Muscle layer of colon (tissue), 2 donors: ENCODE data around the gene SAMD3.
"Not testable (repeated sequence)": the region's sequence is repeated elsewhere in the genome, so short reads cannot be mapped to it uniquely, and the experiment has no call there.

Experiments used
- H3K27ac ChIP-seq: one replicate; pipeline ENCODE4 v1.7.0; 2013; ENCODE audit warnings: low read depth, mild to moderate bottlenecking, low read length, moderate library complexity
- H3K27me3 ChIP-seq, 2 donors: one replicate each; pipeline ENCODE4 v1.7.0; 2013; ENCODE audit warnings: low read length in 2 of 2, mild to moderate bottlenecking in 2 of 2; ENCODE audit not compliant: insufficient read depth in 2 of 2, control insufficient read depth in 1 of 2
- H3K36me3 ChIP-seq: one replicate; pipeline ENCODE4 v1.7.0; 2013; ENCODE audit warnings: mild to moderate bottlenecking, low read length; ENCODE audit not compliant: insufficient read depth
- H3K4me1 ChIP-seq: one replicate; pipeline ENCODE4 v1.7.0; 2013; ENCODE audit warnings: mild to moderate bottlenecking, low read length; ENCODE audit not compliant: insufficient read depth
- H3K4me3 ChIP-seq, 2 donors: one replicate each; pipeline ENCODE4 v1.7.0; 2013; ENCODE audit warnings: low read length in 2 of 2, low read depth in 1 of 2, mild to moderate bottlenecking in 1 of 2, moderate library complexity in 1 of 2
- H3K9ac ChIP-seq: one replicate; pipeline ENCODE4 v1.7.0; 2013; ENCODE audit warnings: low read length
- H3K9me3 ChIP-seq: one replicate; pipeline ENCODE4 v1.7.0; 2013; ENCODE audit warnings: mild to moderate bottlenecking, low read length
- donor health status: abdominal sarcoma.
- donor health status: Adenocarcinoma of cecum.

SAMD3 gene

DNA sequence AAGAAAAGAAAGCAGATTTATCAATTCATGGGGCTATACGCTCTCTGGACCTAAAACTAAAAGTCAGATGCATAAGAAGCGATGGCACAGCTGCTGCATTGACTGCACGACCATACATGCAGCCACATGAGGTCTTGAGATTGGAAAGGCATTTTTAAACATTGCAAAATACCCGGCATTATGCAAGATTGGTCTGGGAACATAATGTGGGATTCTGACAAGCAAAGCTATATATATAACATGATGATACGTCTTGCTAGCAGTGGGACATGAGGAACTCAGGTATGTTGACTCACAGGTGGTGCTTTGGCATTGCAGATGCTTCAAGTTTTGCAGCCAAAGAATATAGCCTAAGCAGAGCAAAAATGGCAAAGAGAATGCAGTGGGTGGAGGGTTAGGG is 55.1 kb downstream of the SAMD3 start:
- no peaks in the 10 kb centered on the region for H3K36me3 ChIP-seq
- no peaks in the 10 kb centered on the region for H3K4me1 ChIP-seq
- H3K27me3 ChIP-seq: no peaks in the 10 kb centered on the region
- H3K9ac ChIP-seq: no peak overlapping the region
- no peak overlapping the region for H3K27ac ChIP-seq
- no peaks in the 10 kb centered on the region for H3K9me3 ChIP-seq
- H3K4me3 ChIP-seq: no peak overlapping the region

DNA sequence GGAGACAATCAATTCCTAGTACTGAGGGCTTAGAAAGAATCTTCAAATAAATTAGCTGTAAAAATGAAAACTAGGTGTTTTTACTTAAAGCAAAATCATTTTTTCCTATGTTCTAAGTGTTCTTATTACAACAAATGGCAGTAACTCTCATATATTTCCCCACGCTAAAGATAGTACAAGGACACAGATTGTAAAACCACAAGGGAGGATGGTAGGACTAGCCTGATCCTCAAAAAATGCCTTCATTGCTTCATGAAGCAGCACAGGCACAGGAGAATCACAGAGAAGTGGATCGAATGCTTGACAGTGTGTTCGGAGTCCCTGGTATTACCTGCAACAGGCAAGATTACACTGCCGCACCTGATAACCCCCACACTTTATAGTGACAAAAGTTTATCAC is 58.5 kb downstream of the SAMD3 start:
- Histone ChIP-seq H3K4me1 (peaks cover 4% of the 10 kb centered on the region), H3K36me3 (no peaks in the 10 kb centered on the region), H3K9me3 (no peaks in the 10 kb centered on the region), H3K27ac (no peak overlapping the region), H3K27me3 (no peaks in the 10 kb centered on the region), H3K9ac (no peak overlapping the region), H3K4me3 (no peak overlapping the region)

DNA sequence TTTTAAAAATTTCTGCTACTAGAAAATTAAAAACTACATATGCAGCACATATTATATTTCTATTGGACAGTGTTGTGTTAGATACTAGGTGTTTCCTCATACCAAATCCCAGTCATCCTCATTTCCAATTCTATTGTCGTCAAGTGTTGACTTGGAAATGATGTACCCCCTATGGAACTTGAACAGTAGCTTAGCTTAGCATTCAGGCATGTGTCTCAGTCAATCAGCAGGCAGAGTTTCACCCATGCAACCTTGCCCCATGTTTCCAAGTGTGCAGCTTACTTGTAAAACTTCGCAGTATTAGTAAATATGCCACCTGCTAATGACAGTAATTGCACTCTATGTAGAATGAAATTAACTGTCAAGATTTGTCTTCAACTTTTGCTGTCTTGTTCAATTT is 59.5 kb downstream of the SAMD3 start:
- H3K27ac ChIP-seq: no peak overlapping the region
- peaks cover 4% of the 10 kb centered on the region for H3K4me1 ChIP-seq
- H3K9ac ChIP-seq: no peak overlapping the region
- H3K36me3 ChIP-seq: no peaks in the 10 kb centered on the region
- no peak overlapping the region for H3K4me3 ChIP-seq
- H3K27me3 ChIP-seq: no peaks in the 10 kb centered on the region
- no peaks in the 10 kb centered on the region for H3K9me3 ChIP-seq

DNA sequence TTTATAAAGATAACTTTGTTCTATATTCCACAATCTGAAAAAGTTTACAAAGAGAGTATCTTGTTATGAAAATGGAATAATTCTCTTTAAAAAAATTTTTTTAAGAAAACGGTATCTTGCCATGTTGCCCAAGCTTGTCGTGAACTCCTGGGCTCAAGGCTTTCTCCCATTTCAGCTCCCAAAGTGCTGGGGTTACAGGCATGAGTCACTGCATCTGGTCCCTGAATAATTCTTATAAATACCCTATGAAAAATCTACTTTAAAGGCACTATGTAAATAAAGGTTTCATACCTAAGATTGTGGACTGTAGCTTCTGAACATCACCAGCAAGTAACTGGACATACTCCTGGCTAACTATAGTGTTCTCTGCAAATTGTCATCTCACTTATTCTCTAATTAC is 60.3 kb downstream of the SAMD3 start:
- no peaks in the 10 kb centered on the region for H3K27me3 ChIP-seq
- no peak overlapping the region for H3K4me3 ChIP-seq
- peaks cover 4% of the 10 kb centered on the region for H3K4me1 ChIP-seq
- no peaks in the 10 kb centered on the region for H3K9me3 ChIP-seq
- no peak overlapping the region for H3K9ac ChIP-seq
- H3K36me3 ChIP-seq: no peaks in the 10 kb centered on the region
- no peak overlapping the region for H3K27ac ChIP-seq

DNA sequence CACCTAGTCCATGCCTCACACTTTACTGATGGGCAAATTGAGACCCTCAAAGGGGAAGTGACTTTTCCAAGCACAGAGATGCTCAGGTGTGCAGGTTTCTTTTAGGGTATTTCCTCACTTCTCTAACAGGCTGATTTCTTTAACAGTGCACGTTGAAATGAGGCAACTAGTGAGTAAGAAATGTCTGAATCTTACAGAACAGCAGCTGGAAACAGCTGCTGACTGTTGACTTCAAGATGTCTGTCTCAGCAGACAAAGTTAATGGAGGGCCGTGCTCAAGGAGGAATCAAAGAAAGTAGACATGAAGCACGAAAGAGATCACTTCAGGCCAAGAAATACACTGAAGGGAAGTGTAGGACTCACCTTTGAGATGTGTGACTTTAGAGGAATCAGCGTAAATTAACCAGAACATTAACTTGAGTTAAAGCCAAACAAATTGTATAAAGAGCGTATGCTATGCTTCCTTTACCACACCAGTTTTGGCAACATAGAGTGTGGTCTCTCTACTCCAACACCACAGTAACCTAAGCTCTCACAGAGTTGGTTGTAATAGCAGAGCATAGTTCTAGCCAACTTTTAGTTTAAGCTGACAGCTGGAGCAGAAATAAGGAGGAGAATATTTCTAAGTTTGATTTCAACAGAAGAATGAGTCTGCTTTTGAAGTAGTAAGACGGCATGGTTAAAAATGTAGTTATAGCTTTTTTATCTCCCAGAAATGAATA is 60.9 kb downstream of the SAMD3 start:
- Histone ChIP-seq H3K9ac (no peak overlapping the region), H3K36me3 (no peaks in the 10 kb centered on the region), H3K27ac (no peak overlapping the region), H3K4me3 (no peak overlapping the region), H3K9me3 (no peaks in the 10 kb centered on the region), H3K4me1 (peaks cover 4% of the 10 kb centered on the region), H3K27me3 (no peaks in the 10 kb centered on the region)

DNA sequence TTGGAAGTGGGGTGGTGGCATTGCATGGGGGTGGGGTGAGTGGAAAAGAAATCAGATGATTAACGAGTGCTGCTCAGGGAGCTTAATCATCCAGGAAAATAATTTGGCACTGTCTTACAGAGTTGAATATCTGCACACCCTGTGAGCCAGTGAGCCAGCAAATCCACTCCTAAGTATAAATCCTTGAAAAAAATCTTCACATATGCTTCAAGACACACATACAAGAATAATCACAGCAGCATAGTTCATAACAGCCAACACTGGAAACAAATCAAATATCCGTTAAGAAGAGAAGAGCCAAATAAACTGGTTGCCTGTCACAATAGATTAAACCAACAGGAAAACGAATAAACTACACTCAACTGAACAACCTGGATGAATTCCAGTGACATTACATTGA is 62.8 kb downstream of the SAMD3 start:
- no peak overlapping the region for H3K27ac ChIP-seq
- no peaks in the 10 kb centered on the region for H3K36me3 ChIP-seq
- no peaks in the 10 kb centered on the region for H3K27me3 ChIP-seq
- H3K4me1 ChIP-seq: peaks cover 4% of the 10 kb centered on the region
- H3K4me3 ChIP-seq: no peak overlapping the region
- no peak overlapping the region for H3K9ac ChIP-seq
- H3K9me3 ChIP-seq: no peaks in the 10 kb centered on the region

DNA sequence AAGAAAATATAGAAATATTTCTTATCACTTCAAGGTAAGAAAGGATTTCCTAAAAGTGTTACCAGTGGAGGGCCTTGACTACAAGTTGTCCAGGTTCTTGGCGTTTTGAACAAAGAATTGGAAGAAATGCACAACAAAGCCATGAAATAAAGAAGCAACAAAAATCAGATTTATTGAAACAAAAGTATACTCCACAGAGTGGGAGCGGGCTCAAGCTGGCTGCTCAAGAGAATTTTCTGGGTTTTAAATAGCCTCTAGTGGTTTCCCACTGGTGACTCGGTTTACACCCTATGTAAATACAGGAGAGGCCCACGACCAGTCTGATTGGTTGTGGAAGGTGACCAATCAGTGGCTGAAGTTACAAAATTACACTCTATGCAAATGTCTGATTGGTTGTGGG is 64.2 kb downstream of the SAMD3 start:
- no peaks in the 10 kb centered on the region for H3K36me3 ChIP-seq
- H3K9ac ChIP-seq: no peak overlapping the region
- no peaks in the 10 kb centered on the region for H3K27me3 ChIP-seq
- no peaks in the 10 kb centered on the region for H3K9me3 ChIP-seq
- peaks cover 4% of the 10 kb centered on the region for H3K4me1 ChIP-seq
- no peak overlapping the region for H3K27ac ChIP-seq
- no peak overlapping the region for H3K4me3 ChIP-seq

DNA sequence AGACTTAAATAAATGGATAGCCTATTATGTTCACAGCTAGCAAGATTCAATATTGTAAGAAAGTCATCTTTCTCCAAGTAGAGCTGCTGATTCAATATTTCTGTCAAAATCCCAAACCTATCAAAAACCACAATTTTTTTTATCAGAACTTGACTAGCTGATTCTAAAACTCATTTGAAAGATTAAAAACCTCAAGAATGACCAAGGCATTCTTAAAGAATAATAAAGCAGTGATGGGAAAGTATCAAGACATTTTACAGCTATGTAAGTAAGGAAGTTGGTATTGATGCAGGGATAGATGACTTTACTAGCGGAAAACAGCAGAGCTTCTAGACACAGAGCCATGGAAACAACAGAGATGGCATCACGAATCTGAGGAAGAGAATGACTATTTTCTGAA is 64.7 kb downstream of the SAMD3 start:
- Histone ChIP-seq H3K4me1 (peaks cover 4% of the 10 kb centered on the region), H3K4me3 (no peak overlapping the region), H3K9ac (no peak overlapping the region), H3K27me3 (no peaks in the 10 kb centered on the region), H3K36me3 (no peaks in the 10 kb centered on the region), H3K27ac (no peak overlapping the region), H3K9me3 (no peaks in the 10 kb centered on the region)

DNA sequence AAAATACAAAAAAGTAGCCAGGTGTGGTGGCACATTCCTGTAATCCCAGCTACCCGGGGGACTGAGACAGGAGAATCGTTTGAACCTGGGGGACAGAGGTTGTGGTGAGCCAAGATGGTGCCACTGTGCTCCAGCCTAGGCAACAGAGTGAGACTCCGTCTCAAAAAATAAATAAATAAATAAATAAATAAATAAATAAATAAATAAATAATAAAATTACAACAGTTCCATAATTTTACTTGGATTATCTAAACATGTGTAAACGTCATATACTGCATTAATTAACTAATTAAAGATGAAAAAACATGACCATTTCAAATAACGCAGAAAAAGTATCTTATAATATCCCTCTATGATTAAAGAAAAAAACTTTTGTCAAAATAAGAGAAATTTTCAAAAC is 65.8 kb downstream of the SAMD3 start:
- Histone ChIP-seq H3K9ac (no peak overlapping the region), H3K4me3 (no peak overlapping the region), H3K36me3 (no peaks in the 10 kb centered on the region), H3K27me3 (no peaks in the 10 kb centered on the region), H3K27ac (no peak overlapping the region), H3K4me1 (peaks cover 4% of the 10 kb centered on the region), H3K9me3 (no peaks in the 10 kb centered on the region)

DNA sequence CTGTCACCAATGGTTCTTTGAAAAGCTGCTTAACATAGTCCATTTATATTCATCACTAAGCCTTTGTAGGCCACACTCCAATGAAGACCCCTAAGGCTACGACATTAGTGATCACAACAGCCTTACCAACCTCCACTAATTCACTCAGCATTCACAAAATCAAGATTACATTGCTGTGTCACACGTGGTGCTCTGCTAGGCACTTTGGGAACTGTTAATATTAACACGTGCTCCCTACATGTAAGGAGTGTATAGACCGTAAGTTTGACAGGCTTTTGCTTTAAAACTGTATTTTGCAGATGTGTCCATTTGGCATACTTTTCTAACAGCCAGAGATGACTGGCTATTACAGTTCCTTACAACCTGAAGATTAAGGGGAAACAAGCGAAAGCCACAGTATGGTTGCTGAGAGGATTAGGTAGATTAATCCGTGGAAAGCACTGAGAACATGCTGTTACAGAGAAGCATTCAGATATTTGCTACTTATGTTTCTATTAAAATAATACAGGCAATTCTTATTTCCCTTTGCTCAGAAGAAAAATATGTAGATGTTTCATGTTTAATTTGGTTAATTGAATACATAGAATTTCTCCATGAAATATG is 69.7 kb downstream of the SAMD3 start:
- no peak overlapping the region for H3K4me3 ChIP-seq
- H3K9me3 ChIP-seq: no peaks in the 10 kb centered on the region
- H3K27ac ChIP-seq: no peak overlapping the region
- no peak overlapping the region for H3K9ac ChIP-seq
- H3K36me3 ChIP-seq: no peaks in the 10 kb centered on the region
- H3K27me3 ChIP-seq: no peaks in the 10 kb centered on the region
- no peaks in the 10 kb centered on the region for H3K4me1 ChIP-seq

DNA sequence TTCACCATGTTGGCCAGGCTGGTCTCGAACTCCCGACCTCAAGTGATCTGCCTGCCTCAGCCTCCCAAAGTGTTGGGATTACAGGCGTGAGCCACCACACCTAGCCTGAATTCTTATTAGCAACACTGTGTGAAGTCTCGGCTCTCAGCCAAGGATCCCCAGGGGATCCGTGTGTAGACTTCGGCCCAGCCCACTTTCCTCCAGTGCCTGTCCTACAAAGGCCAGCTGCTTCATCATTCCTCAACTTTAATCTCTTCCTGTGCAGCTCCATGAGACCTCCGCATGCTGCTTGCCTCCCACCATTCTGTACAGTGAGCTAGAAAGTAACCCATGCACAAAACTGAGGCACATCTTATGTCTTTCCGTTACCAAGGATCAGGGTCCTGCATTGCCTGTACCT is 71.8 kb downstream of the SAMD3 start:
- no peaks in the 10 kb centered on the region for H3K36me3 ChIP-seq
- no peaks in the 10 kb centered on the region for H3K4me1 ChIP-seq
- no peak overlapping the region for H3K9ac ChIP-seq
- H3K27me3 ChIP-seq: no peaks in the 10 kb centered on the region
- H3K9me3 ChIP-seq: no peaks in the 10 kb centered on the region
- no peak overlapping the region for H3K4me3 ChIP-seq
- H3K27ac ChIP-seq: no peak overlapping the region

DNA sequence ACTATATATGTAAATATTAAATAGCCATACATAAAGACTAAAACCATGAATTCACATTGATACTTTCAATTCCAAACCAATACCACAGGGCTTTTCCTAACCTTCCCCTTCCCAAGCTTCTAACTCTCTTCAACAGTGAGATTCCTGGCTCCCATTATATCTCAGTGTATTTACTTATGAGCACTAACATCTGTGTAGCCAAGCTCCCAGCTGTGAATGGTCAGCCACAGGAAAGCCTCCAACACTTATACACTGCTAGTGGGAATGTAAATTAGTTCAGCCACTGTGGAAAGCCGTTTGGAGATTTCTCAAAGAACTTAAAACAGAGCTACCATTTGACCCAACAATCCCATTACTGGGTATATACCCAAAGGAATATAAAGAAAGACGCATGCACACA is 73.7 kb downstream of the SAMD3 start:
- H3K36me3 ChIP-seq, H3K4me3 ChIP-seq, H3K4me1 ChIP-seq, H3K9ac ChIP-seq, H3K9me3 ChIP-seq, H3K27ac ChIP-seq, H3K27me3 ChIP-seq: not testable (repeated sequence)
